Fibroblast of lung (primary cell): Measurements from ENCODE around the gene XYLT1.

Experiments
- EZH2 ChIP-seq: IDR thresholded peaks from 2 replicates; pipeline ENCODE4 v1.5.1; 2012; ENCODE audit warnings: low read length, control low read depth, mild to moderate bottlenecking; ENCODE audit errors: missing control alignments
- TF ChIP-seq, protein P1 (sequence below), 2 donors: IDR thresholded peaks in 1 of 2; conservative IDR thresholded peaks in 1 of 2; 1 replicate in 1 of 2; 2 replicates in 1 of 2; pipeline ENCODE4 v1.5.1; 2011 to 2012; ENCODE audit warnings: low read length in 2 of 2, control low read depth in 1 of 2, inconsistent platforms in 1 of 2, low read depth in 1 of 2, mild to moderate bottlenecking in 1 of 2

DNA sequence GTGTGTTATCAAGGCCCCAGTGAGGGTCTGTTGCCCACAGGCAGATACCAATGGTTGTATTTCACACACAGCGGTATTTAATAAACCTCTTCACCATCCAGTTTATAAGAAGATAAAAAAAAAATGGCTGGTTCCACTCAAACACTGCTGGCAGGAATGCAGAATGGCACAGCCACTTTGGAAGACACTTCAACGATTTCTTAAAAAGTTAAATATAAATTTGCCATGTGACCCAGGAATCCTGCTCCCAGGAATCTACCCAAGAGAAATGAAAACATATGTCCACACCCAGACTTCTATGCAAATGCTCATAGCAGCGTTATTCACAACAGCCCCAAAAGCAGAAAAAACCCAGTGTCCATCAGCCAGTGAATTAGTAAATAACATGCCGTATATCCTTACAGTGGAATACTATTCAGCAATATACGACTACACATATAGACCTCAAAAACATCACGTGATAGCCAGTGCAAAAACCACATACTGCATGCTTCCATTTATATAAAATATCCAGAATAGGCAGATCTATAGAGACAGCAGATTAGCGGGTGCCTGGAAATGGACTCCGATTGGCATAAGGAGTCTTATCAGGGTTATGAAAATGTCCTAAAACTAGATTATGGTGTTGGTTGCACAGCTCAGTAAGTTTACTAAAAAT lies 38.7 kb downstream of the XYLT1 start:
- TF ChIP-seq, protein P1, sequence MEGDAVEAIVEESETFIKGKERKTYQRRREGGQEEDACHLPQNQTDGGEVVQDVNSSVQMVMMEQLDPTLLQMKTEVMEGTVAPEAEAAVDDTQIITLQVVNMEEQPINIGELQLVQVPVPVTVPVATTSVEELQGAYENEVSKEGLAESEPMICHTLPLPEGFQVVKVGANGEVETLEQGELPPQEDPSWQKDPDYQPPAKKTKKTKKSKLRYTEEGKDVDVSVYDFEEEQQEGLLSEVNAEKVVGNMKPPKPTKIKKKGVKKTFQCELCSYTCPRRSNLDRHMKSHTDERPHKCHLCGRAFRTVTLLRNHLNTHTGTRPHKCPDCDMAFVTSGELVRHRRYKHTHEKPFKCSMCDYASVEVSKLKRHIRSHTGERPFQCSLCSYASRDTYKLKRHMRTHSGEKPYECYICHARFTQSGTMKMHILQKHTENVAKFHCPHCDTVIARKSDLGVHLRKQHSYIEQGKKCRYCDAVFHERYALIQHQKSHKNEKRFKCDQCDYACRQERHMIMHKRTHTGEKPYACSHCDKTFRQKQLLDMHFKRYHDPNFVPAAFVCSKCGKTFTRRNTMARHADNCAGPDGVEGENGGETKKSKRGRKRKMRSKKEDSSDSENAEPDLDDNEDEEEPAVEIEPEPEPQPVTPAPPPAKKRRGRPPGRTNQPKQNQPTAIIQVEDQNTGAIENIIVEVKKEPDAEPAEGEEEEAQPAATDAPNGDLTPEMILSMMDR (conservative IDR thresholded peaks at IDR 0.05 in 1 of 2, IDR thresholded peaks at IDR 0.05 in 1 of 2; ENCODE audit: low read depth in 1 of 2, low read length in 2 of 2): peak in 1 of 2 donors; percentile 10
- no peak for TF ChIP-seq EZH2
